Epithelial cell of esophagus (primary cell): ENCODE data around the gene BMI1.

Source experiments
- DNase-seq: peaks from one replicate; pipeline ENCODE4 v3.0.0; 2010; ENCODE audit warnings: low read depth
- H3K4me3 ChIP-seq: 2 replicates; pipeline ENCODE4 v1.5.1; 2011; ENCODE audit warnings: mild to moderate bottlenecking, low read length, control low read depth
- CTCF ChIP-seq: IDR thresholded peaks from 2 replicates; pipeline ENCODE4 v1.5.1; 2011; ENCODE audit warnings: low read depth, mild to moderate bottlenecking, low read length, control low read depth, inconsistent platforms; ENCODE audit not compliant: insufficient read depth; ENCODE audit errors: missing control alignments

BMI1 gene

GRCh38 chr10:22374489-22375126 lies 53.7 kb downstream of the BMI1 start:
- no peak overlapping the region for H3K4me3 ChIP-seq
- no peak for TF ChIP-seq CTCF
- no peak for DNase-seq

- H3K4me3 ChIP-seq, result no peak overlapping the region
- no peak for TF ChIP-seq CTCF
- DNase-seq, result no peak
Observed at GRCh38 chr10:22379059-22379458, 58.2 kb downstream of the BMI1 start.
